Hepatocyte (in vitro differentiated cells): ENCODE measurements around the gene ZNF560.

Experiments
- EZH2 ChIP-seq: fragments of 200-600 bp; sonication (generic); IDR thresholded peaks from 2 replicates; pipeline ENCODE4 v1.6.1; 2016; ENCODE audit warnings: antibody characterized with exemption, mild to moderate bottlenecking, borderline replicate concordance
- EZH2phosphoT487 ChIP-seq: fragments of 200-600 bp; sonication (generic); IDR thresholded peaks from one replicate; pipeline ENCODE4 v1.6.1; 2018; ENCODE audit warnings: antibody characterized with exemption, mild to moderate bottlenecking, low read depth, moderate library complexity; ENCODE audit not compliant: unreplicated experiment, severe bottlenecking
- TF ChIP-seq, protein P1 (sequence below): fragments of 200-600 bp; sonication (generic); IDR thresholded peaks from 2 replicates; pipeline ENCODE4 v1.5.1; 2016; ENCODE audit warnings: antibody characterized with exemption, mild to moderate bottlenecking; ENCODE audit not compliant: poor library complexity

DNA sequence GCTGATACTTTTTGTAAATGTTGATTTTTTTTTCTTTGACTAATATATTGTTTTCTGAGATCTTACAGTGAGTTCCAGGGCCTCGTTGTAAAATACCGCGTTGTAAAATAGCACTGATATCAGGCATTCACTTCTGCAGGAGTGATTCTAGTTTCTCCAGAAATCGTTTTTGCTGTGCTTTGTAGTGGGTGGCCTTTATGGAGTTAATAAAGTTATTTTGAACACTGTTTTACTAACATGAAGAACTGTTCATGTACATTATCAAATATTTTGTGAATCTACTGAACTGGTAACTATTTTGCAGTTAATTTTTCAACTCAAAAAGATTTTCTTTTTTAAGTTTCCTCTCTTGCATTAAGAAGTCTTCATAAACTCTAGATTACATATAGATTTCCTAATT lies 62.1 kb downstream of the ZNF560 start:
- TF ChIP-seq, protein P1, sequence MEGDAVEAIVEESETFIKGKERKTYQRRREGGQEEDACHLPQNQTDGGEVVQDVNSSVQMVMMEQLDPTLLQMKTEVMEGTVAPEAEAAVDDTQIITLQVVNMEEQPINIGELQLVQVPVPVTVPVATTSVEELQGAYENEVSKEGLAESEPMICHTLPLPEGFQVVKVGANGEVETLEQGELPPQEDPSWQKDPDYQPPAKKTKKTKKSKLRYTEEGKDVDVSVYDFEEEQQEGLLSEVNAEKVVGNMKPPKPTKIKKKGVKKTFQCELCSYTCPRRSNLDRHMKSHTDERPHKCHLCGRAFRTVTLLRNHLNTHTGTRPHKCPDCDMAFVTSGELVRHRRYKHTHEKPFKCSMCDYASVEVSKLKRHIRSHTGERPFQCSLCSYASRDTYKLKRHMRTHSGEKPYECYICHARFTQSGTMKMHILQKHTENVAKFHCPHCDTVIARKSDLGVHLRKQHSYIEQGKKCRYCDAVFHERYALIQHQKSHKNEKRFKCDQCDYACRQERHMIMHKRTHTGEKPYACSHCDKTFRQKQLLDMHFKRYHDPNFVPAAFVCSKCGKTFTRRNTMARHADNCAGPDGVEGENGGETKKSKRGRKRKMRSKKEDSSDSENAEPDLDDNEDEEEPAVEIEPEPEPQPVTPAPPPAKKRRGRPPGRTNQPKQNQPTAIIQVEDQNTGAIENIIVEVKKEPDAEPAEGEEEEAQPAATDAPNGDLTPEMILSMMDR: no peak
- TF ChIP-seq EZH2 (no peak), EZH2phosphoT487 (no peak)
